Peyer's patch (tissue), 4 donors: ENCODE data around the gene RASSF8. TPM values are rescaled to one million over a fixed set of nuclear protein-coding genes. Genes with fewer than 3 reads are reported as not detected.

Experiments used
- DNase-seq, 3 donors: peaks; one replicate each; pipeline ENCODE4 v3.0.0-alpha.2; 2017 to 2019
- H3K27ac ChIP-seq, 4 donors: fragments of 200-600 bp; sonication (generic); one replicate each; pipeline ENCODE4 v1.5.1; 2016 to 2019
- H3K27me3 ChIP-seq, 2 donors: fragments of 200-600 bp; sonication (generic); one replicate each; pipeline ENCODE4 v1.5.1; 2019
- H3K36me3 ChIP-seq, 3 donors: fragments of 200-600 bp; sonication (generic); one replicate each; pipeline ENCODE4 v1.5.1; 2016 to 2019
- H3K4me1 ChIP-seq, 4 donors: fragments of 200-600 bp; sonication (generic); one replicate each; pipeline ENCODE4 v1.5.1; 2016 to 2019
- H3K4me3 ChIP-seq, 4 donors: fragments of 200-600 bp; sonication (generic); 1 replicate in 3 of 4; 2 replicates in 1 of 4; pipeline ENCODE4 v1.5.1; 2016 to 2019; ENCODE audit warnings: mild to moderate bottlenecking in 1 of 4
- H3K9me3 ChIP-seq, 4 donors: fragments of 200-600 bp; sonication (generic); one replicate each; pipeline ENCODE4 v1.5.1; 2016 to 2019; ENCODE audit warnings: mild to moderate bottlenecking in 1 of 4
- POLR2A ChIP-seq, 2 donors: fragments of 450-650 bp; IDR thresholded peaks; one replicate each; pipeline ENCODE4 v1.5.1; 2017; ENCODE audit warnings: antibody characterized with exemption in 2 of 2, mild to moderate bottlenecking in 2 of 2, moderate library complexity in 2 of 2
- total RNA-seq, 4 donors: library from RNA; depleted of rRNA; stranded (reverse); fragments of >200 nt; gene quantifications; one replicate each; pipeline ENCODE4 v1.1.0, GENCODE V29; 2016
- TF ChIP-seq, protein P1 (sequence below), 6 experiments: fragments of 450-650 bp in 4 of 6; fragments of 200-600 bp in 2 of 6; sonication (generic) in 1 of 6; IDR thresholded peaks; one replicate each; pipeline ENCODE4 v1.5.1; 2017 to 2019; ENCODE audit warnings: antibody characterized with exemption in 6 of 6, mild to moderate bottlenecking in 3 of 6, moderate library complexity in 1 of 6

Gene RASSF8
- total RNA-seq, 4 donors from 2014 or later, result 1.2 to 56.9 (median 12.0) TPM

DNA sequence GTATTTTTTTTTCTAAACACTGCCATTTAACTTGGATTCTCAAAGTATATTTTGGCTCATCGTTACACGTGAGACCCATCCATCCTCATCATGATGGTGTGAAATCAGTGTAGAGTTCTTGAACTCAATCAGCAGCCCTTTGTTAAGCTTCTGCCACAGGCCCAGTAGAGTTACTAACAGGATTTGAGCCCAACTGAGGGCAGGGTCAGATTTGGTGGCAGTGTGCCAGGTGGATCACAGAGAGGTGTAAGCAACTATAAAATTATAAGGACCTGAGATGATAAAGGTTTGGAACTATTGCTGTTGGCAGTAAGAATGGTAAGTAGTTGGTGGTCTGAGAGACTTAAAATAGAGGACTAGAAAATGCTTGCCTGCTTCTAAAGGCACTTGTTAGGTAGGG lies 72.8 kb downstream of the RASSF8 start:
- no peaks in the 10 kb centered on the region for H3K9me3 ChIP-seq
- no peaks in the 10 kb centered on the region for H3K27me3 ChIP-seq
- TF ChIP-seq POLR2A (IDR thresholded peaks at IDR 0.05), result no peak
- TF ChIP-seq, protein P1, sequence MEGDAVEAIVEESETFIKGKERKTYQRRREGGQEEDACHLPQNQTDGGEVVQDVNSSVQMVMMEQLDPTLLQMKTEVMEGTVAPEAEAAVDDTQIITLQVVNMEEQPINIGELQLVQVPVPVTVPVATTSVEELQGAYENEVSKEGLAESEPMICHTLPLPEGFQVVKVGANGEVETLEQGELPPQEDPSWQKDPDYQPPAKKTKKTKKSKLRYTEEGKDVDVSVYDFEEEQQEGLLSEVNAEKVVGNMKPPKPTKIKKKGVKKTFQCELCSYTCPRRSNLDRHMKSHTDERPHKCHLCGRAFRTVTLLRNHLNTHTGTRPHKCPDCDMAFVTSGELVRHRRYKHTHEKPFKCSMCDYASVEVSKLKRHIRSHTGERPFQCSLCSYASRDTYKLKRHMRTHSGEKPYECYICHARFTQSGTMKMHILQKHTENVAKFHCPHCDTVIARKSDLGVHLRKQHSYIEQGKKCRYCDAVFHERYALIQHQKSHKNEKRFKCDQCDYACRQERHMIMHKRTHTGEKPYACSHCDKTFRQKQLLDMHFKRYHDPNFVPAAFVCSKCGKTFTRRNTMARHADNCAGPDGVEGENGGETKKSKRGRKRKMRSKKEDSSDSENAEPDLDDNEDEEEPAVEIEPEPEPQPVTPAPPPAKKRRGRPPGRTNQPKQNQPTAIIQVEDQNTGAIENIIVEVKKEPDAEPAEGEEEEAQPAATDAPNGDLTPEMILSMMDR (IDR thresholded peaks at IDR 0.05), result no peak
- DNase-seq, result no peak
- no peak overlapping the region for H3K4me3 ChIP-seq
- H3K36me3 ChIP-seq, result no peaks in the 10 kb centered on the region
- H3K27ac ChIP-seq, result no peak overlapping the region
- no peaks in the 10 kb centered on the region for H3K4me1 ChIP-seq

DNA sequence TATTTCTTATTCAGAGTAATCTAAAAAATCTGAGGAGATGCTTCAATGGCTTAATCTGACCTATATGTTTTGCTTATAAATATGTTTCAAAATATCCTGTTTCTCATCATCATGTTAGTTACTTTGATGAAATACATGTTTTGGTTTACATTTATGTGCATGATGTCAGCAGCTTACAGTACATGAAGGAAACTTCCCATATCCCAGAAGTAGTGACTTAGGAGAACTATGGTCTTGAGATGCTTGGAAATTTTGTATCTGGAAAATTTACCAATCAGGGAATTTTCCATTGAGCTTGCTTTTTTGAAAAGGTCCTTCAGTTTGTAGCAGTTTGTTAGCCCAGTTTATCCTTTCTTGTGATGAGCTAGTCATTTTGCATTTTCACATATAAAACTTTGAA lies 73.3 kb downstream of the RASSF8 start:
- TF ChIP-seq POLR2A (IDR thresholded peaks at IDR 0.05), result no peak
- TF ChIP-seq, protein P1 (IDR thresholded peaks at IDR 0.05), result no peak
- no peaks in the 10 kb centered on the region for H3K4me1 ChIP-seq
- no peaks in the 10 kb centered on the region for H3K36me3 ChIP-seq
- H3K27ac ChIP-seq, result no peak overlapping the region
- DNase-seq, result no peak
- no peaks in the 10 kb centered on the region for H3K27me3 ChIP-seq
- H3K9me3 ChIP-seq, result no peaks in the 10 kb centered on the region
- H3K4me3 ChIP-seq, result no peak overlapping the region

DNA sequence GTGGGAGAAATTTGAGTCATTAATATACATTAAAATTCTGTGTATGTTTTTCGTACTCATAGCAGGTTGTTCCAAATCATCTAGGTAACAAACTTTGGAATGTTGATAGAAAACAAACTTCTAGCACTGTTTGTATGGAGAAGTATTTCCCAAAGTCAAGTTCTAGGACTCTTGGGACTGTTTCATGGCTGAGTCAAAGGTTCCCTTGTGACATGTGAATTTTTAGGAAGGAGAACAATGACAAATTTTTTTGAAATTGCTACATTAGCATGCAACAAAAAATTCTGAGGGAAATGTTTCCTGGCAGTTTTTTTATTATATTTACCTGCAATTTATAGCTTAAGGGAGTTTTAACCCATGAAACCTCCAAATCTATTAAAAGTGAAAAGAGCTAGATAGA lies 73.8 kb downstream of the RASSF8 start:
- DNase-seq, result no peak
- no peak overlapping the region for H3K27ac ChIP-seq
- no peaks in the 10 kb centered on the region for H3K9me3 ChIP-seq
- no peaks in the 10 kb centered on the region for H3K27me3 ChIP-seq
- H3K36me3 ChIP-seq, result no peaks in the 10 kb centered on the region
- no peaks in the 10 kb centered on the region for H3K4me1 ChIP-seq
- no peak overlapping the region for H3K4me3 ChIP-seq
- TF ChIP-seq, protein P1 (IDR thresholded peaks at IDR 0.05), result no peak
- no peak for TF ChIP-seq POLR2A (IDR thresholded peaks at IDR 0.05)

DNA sequence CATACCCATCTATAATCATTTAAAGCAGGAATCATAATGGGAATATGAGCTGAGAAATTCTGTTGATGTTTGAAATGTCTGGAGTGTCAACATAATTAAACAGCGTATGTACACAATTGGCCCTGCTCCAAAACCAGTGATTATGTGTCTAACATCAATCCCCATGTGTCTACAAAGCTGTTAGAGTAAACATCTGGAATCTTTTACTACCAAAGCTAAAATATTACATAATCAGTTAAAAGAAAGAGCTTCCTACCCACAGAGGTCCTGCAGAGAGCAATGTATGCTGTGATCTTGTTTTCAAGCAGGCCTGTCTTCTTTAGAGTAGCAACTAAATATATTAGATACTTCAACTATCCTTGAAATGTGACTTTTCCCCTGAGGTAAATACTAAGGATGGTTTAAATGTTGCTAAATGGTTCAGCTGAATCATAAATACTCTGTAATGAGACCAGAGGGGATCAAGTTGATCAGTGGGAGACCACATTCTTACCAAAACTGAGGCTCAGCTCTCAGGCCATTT lies 74.3 kb downstream of the RASSF8 start:
- H3K4me3 ChIP-seq, result no peak overlapping the region
- H3K9me3 ChIP-seq, result no peaks in the 10 kb centered on the region
- no peak overlapping the region for H3K27ac ChIP-seq
- no peaks in the 10 kb centered on the region for H3K4me1 ChIP-seq
- TF ChIP-seq POLR2A (IDR thresholded peaks at IDR 0.05), result no peak
- H3K36me3 ChIP-seq, result no peaks in the 10 kb centered on the region
- H3K27me3 ChIP-seq, result no peaks in the 10 kb centered on the region
- no peak for DNase-seq

DNA sequence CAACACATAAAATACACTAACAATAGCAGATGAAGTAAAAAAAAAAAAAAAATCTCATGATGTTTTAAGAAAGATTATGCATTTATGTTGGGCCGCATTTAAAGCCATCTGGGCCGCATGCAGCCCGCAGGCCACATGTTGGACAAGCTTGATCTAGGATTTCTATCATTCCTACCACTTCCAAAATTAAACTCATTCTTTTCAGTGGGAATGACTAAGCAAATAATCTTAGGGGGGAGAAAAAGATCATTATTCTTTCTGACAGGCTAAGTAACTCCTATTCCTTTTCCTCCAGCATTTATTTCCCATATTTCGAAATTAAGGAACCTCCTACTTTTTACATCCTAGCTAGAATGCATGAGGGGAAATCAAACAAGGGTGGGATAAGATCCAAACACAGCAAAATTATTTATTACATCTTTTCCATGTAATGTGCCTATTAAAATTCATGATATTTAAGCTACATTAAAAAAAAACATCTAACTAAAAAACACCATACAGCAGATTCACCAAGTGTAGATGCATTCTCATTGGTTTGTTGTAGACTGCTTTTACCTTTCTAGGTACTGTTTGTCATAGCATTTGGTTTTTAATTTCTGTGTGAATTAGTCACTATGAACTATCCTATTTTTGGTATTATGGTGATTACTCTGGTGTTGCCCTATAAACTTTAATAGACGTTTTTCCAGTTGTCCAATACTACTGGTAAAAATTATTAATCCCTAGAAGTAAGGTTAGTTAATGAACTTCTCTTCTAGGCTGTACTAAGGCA lies 76.1 kb downstream of the RASSF8 start:
- TF ChIP-seq, protein P1 (IDR thresholded peaks at IDR 0.05), result no peak
- Histone ChIP-seq H3K9me3 (no peaks in the 10 kb centered on the region), H3K4me1 (no peaks in the 10 kb centered on the region), H3K27me3 (no peaks in the 10 kb centered on the region), H3K27ac (no peak overlapping the region), H3K36me3 (no peaks in the 10 kb centered on the region), H3K4me3 (no peak overlapping the region)
- no peak for DNase-seq

DNA sequence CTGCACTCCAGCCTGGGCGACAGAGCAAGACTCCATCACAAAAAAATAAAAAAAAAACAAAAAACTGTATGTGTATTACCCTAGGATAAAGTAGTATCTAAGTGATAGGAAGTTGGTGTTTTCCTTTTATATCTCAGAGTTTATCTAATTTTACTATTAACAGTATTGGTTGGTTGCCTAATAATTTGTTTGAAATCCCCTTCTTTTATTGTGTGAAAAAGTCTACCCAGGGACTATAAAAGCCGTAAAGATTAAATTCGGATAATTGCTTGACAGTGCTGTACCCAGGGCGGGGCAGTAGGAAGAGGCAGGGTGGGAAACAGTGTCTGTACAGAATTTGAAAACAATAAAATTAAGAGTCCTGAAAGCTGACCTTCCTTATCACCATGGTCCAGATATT lies 78.4 kb downstream of the RASSF8 start:
- DNase-seq, result no peak
- TF ChIP-seq, protein P1 (IDR thresholded peaks at IDR 0.05), result no peak
- no peak for TF ChIP-seq POLR2A (IDR thresholded peaks at IDR 0.05)
- no peak overlapping the region for H3K4me3 ChIP-seq
- H3K4me1 ChIP-seq, result no peaks in the 10 kb centered on the region
- no peaks in the 10 kb centered on the region for H3K27me3 ChIP-seq
- no peak overlapping the region for H3K27ac ChIP-seq
- H3K9me3 ChIP-seq, result no peaks in the 10 kb centered on the region
- H3K36me3 ChIP-seq, result no peaks in the 10 kb centered on the region
